Stimulated activated CD8-positive, alpha-beta memory T cell treated with anti-CD3 and anti-CD28 coated beads, Interleukin-4, amount 100 ng/mL, for 4 hours (primary cell): Measurements from ENCODE around the gene ADD3.
A peak's percentile ranks its signal among the peaks of the same experiment; 100 is the strongest.

Experiments
- DNase-seq, 2 donors: peaks; one replicate each; pipeline ENCODE4 v3.0.0-alpha.2; 2020; ENCODE audit warnings: low read depth in 2 of 2, low spot score in 1 of 2

Gene ADD3, protein sequence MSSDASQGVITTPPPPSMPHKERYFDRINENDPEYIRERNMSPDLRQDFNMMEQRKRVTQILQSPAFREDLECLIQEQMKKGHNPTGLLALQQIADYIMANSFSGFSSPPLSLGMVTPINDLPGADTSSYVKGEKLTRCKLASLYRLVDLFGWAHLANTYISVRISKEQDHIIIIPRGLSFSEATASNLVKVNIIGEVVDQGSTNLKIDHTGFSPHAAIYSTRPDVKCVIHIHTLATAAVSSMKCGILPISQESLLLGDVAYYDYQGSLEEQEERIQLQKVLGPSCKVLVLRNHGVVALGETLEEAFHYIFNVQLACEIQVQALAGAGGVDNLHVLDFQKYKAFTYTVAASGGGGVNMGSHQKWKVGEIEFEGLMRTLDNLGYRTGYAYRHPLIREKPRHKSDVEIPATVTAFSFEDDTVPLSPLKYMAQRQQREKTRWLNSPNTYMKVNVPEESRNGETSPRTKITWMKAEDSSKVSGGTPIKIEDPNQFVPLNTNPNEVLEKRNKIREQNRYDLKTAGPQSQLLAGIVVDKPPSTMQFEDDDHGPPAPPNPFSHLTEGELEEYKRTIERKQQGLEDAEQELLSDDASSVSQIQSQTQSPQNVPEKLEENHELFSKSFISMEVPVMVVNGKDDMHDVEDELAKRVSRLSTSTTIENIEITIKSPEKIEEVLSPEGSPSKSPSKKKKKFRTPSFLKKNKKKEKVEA

DNA sequence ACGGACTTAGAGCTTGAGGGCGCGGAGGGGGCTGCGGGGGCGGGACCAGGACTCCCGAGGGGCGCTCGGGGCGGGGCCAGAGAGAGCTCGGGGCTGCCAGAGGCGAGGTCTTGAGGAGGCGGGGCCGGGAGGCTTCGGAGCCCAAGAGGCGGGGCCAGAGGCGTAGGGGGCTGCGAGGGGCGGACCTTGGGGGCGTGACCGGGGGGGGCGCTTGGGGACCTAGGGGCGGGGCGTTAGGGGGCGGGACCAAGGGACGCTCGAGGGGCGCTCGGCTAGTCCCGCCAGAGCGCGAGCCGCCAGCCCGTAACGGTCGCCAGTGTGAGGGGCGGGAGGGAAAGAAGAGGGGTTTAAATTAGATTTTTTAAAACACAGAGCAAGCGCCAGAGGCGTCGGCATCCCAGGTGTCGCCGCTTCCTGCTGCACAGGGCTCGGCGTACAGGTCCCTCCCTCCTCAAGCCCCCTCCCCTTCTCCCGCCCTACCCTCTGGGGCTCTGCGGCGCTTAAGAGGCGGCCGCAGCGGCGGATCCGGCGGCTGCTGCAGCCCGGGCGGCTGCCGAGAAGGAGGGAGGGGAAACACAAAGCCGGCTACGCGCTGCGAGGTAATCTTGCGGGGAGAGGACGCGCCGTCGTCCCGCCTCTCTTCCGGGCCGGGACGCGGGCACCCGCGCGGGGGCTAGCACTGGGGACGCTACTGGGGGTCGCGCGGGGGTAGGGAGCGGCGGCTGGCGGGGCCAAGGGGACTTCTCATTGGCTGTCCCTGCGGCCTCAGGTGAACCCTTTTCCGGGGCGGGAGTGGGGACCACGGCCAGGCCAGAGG, at the start of gene ADD3:
Gene ADD3, plus strand, starts transcription at position 284 of the 817 bp plus-strand sequence. CDS start 92,670 bp downstream, outside the sequence.
- DNase-seq = peak; percentile 83 to 91

DNA sequence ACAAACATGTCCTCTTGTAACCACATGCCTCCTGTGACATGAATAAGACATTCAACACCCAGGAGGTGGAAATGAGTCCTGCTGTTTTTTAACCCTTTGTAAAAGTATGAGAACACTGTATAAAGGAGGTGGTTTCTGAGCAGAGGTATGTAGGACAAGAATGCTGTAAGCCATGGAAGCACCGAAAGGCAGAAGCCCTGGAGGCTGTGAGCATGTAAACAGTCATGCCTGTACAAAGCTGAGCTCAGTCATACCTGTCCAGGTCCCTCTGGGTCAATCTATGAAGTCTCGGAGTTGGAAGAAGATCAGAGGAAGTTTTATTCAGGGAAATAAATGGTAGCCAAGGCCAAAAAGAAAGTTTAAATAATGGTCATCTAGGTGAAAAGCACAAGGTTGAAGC, 49.7 kb upstream of the ADD3 start:
- DNase-seq = no peak

DNA sequence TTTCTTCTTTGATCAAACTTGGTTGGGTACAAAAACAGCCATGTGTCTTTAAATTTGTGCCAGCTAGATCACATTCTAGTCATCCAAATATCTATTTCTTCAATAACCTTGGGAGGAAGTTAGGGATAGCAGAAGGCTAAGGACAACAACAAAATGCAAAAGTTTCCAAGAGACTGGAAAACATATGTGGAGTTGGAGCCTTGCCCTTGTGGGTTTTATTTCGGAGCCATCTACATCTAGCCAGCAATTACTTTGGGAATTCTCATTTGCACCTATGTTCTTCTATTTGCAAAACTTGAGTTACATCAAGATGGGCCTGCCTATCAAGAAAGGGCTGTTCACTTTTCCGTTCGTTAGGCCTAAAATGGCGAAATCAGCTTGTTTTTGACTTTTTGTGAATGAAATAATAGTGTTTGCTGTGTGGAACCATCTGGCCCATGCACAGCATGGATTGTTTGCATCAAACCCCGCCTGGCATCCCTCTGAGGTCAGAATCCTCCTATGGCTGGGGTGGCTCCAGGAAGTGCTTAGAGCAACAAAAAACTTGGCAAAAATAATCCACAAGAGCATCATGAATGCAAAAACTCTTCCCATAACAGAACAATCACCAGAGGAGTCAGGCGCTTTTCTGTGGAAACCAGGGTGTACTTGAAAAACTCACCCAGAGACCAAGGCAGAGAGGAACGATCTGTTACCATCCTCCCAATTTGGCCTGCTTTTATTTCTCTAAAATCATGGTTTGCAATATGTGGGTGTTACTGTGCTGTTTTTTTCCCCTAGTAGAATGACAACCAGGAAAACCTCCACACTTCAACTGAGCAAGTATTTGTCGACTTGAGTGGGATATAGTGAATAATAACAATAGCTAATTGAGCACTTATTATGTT, 48.3 kb upstream of the ADD3 start:
- no peak for DNase-seq

DNA sequence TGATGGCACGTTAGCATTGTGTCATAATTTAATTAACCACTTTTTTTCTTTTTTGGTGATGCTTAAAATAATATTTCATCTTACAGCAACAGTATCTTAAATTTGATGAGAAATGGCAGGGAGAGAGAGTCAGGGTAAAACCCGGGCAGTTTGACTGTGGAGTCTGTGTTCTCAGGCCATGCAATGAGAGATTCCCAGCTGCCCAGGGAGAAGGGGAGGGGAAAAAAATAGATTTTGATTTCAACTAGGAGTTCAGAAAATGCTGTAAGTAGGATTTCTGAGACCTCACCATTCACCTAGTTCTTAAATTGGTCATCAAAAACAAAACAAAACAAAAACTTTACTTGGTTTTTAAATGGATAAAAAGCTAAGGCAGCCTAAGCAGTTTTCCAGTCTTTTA, 47.1 kb upstream of the ADD3 start:
- no peak for DNase-seq

DNA sequence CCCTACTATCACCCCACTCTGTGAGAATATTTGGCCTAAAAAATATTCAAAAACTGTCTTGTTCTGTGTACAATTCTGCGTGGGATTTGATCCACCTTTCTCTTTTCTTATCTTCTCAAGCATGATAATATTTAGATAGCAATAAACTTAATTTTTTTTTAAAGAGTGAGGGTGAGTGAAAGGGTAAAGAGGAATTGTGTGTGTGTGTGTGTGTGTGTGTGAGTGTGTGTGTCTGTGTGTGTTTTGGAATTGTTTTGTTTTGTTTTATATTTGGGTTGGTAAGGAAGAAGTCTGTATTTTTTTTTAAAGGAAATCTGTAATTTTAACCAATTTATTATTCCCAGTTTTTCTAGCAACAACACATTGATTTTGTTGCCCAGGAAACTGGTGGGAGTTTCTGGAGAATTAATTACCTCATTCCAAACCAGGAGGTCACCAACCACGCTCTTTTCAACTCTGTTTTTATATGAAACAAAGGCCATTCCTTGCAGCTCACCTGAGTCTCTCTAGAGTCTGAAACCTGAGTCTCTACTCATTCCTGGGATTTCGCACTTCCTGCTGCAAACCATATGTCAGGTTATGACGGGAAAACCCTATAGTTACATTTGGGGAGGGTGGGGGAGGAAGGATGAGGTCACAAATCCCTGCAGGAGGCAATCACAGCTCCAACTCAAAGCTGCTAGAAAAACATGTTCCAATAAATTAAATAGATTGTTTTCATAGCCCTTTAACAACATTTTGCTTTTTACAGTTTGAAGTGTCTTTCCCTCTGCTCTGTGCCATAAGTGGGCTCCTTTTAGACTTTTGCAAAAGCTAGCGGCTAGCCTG, 46.4 kb upstream of the ADD3 start:
- DNase-seq = no peak

DNA sequence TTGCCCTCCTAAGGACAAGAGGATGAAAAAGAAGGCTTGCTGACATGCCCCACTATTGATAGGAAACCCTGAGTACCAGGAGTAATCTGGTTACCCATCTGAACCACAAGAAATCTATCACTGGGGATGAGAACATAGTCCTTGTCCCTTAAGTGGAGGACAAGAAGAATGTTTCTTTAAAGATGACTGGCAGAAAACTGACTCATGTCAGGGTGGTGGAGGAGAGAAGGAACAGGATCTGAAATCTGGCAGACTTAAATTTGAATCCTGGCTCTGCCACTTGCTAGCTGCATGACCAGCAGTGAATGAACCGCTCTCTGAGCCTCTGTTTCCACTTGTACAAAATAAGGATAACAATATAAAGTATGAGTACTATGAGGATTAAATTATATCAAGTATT, 45.5 kb upstream of the ADD3 start:
- no peak for DNase-seq

DNA sequence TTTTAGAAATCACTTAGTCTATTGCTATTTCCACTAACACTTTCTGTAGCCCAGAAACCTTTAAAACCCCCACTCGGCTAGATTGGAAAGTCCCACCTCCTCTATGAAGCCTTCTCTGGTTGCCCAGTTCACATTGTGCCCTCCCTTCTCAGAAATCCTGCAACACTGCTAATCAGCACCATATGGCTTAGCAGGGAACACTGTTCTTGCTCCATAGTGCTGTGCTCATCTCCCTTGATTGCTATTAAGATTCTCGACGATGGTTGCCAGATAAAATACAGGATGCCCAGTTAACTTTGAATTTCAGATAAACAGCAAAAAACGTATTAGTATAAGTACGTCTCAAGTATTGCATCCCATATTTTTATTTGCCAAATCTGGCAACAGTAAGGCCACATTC, 44.3 kb upstream of the ADD3 start:
- no peak for DNase-seq

DNA sequence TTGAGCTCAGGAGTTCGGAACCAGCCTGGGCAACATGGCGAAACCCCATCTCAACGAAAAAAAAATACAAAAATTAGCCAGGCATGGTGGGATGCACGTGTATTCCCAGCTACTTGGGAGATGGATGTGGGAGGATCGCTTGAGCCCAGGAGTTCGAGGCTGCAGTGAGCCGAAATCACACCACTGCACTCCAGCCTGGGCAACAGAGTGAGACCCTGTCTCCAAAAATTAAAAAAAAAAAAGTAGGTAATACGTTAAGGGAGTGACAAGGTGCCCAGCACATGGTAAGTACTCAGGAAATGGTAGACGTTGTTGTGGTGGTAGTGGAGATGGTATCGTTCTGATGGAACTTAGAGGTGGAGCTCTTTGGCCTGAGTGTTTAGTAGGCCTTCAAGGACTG, 43.5 kb upstream of the ADD3 start:
- no peak for DNase-seq

DNA sequence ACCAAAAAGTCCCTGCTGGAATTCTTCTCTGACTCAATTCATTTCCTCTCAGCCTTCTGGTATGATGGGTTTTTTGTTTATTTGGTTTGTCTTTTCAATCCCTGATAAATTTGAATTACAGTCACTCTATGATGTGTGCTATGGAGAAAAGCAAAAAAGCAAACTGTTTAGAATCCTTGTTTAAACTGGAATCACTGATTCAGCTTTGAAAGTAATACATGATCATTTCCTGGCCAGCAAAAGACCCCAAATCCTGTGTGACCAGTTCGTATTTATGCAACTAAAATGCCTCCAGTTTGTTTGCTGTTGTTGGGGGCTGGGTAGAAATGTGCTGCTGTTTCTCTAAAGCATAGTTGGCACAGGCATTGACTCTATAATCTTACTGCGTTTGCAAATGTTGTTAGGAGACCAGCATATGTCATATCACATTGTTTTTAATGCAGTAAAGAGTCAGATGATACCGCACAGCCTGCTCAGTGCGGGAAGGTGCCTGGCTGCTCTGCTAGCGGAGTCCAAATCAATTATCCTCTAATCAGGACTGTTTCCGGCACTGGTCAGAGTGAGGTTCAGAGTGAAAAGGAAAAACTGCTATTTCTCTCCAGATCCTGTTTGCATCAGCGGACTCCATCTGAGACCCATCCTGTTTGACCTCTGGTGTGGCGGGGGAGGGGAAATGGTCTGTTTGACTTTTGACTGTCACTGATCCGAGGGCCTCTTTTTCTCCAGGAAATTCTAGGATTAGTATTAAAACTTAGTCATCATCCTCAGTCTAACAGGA, 40.6 kb upstream of the ADD3 start:
- no peak for DNase-seq

DNA sequence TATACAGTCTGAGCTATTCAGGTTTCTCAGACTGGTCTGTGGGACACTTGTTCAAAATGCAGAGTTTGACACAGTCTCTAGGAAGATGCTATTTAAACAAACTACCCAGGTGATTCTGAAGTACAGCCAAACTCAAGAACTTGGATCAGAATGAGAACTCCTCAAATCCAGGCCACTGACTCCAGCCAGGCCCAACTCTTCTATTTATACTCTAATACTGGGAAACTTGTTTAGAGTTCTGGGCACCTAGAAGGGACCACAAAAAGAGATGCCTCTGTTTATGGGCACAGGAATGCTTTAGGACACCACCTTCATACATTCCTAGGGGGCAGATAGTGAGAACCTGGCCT, 40.1 kb upstream of the ADD3 start:
- DNase-seq = no peak

DNA sequence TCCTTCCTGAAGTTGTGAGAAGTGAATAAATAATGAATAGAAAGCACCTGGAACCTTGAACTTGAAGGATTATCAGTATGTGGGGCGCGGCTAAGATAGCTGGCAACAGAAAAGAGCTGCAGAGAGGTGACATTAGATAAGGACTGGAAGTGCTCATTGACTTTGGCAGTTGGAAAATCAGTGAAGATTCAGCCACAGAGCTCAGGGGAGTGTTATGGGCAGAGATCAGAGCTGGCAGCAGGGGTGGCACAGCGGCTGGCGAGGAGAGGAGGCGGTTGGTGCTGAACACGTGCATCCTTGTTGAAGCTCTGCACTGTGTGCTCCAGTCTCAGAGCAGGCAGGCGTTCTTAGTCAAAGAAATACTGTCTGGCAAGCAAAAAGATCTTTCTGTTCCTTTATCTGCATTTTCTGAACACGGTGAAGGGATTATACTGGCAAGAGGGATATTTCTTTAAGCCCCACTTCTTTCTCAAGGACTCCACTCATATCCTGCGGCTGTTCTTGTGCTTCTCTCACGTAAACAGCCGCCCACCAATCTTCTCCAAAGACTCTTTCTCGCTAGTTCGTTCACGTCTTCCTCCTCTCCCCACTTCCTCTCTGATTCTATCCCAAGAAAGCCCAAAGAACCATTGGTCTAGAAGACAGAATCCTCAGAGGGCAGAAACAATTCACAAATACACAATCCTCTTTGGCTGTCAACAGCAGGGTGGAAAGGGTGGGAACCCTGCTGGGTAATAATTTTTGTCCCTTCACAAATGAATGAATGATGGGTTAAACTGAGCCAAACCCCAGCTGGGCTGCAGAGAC, 38.6 kb upstream of the ADD3 start:
- DNase-seq = no peak

DNA sequence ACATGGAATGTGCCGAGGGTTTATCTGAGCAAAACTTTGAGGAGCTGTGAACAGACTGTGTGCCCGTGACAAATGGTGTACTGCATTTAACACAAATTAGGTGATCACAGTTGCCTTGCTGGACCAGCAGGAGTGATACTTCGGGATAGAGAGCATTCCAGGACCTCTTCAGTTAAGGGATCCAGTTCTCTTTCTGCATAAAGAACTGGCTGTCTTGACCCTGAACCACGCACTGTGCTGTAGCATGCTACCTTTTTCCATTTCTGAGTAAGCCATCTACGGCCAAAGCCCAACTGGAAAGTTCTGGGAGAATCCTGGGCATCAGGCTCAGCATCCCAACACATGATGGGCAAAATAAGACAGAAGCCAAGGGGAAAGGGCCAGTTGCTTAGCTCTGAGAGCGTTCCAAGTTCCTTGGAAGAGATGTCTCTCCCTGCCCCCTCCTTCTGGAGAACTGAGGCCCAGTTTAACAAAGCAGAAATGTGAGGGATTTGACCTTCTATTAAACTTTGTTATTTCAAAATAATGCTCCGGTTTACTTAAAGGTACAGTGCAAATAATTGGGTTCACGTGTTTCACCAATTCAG, 37.9 kb upstream of the ADD3 start:
- DNase-seq = no peak

DNA sequence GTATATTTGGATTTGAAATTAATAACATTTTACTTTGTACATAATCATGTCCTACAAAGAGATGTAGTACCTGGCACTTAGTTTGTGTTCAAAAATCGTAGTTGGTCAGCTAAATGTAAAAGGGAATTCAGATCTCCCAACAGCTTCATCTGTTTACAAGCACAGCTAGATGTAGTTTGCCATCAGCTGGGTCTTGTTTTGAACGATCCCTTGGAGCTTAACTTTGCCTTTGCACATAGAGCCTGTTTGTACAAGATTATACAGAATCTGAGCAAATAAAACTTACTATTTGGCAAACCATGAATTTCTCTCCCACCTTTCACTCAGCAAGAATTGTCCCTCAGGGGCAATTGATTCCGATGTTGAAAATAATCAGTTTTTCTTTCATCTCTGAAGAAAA, 36.1 kb upstream of the ADD3 start:
- no peak for DNase-seq

DNA sequence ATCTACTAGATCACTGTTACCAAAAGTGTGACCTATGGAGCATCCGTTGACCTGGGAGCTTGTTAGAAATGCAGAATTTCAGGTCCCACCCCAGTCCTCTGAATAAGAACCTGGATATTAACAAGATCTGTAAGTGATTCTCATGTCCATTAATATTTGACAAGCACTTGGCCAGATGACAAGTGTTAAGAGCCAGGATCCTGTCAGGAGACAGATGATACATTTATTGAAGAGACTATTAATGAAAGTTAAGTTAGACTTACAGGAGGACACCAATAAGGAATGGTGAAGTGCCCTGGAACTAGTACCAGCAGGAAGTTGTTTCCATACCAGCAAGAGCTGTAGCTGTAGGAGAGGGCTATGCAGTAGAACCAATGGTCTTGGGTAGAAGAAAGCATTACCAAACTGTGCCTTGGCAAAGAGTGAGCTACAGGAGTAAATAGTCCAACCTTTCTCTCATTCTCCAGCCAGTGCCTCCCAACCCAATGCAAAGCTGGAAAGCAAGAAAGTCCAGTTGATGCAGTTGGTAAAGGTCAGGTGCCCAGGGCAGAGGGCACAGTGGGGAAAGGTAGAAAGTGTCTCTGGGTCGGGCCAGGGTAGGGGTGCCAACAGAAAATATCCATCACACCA, 35.3 kb upstream of the ADD3 start:
- DNase-seq = no peak

DNA sequence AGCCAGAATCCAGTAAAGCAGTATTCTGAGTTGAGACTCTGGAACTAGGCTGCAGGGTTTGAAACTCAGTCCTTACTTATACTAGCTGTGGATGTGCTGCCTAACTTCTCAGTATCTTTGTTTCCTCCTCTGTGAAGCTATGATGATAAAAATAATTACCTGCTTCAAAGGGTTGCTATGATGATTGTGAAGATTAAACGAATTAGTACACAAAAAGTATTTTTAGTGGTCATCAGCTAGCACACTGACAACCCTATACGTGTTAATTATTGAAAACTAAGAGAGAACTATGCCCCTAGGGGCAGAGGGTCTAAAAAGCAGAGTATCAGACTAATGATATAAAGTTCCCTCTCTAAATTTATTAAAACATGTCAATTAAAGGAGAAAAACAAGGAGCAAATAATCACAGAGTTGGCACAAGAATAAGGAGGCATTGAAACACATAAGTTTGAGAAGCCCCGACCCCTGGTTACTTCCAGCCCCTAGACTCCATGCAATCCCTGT, 34.4 kb upstream of the ADD3 start:
- DNase-seq = no peak

DNA sequence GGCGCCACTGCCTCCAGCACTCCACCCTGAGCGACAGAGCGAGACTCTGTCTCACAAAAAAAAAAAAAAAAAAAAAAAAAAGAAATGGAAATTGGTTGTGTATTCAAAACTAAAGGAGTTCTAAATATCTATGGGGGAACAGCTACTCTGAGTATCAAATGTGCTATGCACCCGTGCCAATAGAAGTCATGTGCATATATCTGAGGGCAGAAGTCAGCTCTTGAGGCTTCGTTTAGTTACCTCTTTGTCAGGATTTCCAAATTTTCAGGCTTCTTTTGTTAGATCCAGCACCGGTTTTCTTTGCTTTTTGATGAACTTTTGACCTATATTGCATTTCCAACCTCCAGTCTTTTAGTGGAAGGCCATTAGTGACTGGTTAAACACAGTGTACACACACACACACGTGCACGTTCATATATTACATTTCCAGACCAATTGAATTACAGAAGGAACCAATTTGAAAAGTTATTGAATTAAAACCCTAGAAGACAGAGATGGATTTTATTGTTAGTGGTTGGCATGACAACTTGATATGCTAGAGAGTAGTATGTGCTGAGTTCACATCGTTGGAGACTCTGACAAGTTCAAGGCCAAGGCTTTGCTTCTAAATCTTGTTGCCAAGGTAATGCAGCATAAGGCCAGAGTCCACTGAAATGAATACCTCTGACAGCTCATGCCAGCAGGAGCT, 33.1 kb upstream of the ADD3 start:
- no peak for DNase-seq
